GM21526 (cell line): ENCODE data around the gene MAML1.
"Not testable (repeated sequence)": the region's sequence is repeated elsewhere in the genome, so short reads cannot be mapped to it uniquely, and the experiment has no call there.

Experiments
- ATAC-seq: cut with Tn5 transposase; IDR thresholded peaks from one replicate; pipeline ENCODE4 v1.9.1; 2021; ENCODE audit warnings: moderate library complexity; ENCODE audit not compliant: unreplicated experiment, low FRiP score

The MAML1 gene, protein sequence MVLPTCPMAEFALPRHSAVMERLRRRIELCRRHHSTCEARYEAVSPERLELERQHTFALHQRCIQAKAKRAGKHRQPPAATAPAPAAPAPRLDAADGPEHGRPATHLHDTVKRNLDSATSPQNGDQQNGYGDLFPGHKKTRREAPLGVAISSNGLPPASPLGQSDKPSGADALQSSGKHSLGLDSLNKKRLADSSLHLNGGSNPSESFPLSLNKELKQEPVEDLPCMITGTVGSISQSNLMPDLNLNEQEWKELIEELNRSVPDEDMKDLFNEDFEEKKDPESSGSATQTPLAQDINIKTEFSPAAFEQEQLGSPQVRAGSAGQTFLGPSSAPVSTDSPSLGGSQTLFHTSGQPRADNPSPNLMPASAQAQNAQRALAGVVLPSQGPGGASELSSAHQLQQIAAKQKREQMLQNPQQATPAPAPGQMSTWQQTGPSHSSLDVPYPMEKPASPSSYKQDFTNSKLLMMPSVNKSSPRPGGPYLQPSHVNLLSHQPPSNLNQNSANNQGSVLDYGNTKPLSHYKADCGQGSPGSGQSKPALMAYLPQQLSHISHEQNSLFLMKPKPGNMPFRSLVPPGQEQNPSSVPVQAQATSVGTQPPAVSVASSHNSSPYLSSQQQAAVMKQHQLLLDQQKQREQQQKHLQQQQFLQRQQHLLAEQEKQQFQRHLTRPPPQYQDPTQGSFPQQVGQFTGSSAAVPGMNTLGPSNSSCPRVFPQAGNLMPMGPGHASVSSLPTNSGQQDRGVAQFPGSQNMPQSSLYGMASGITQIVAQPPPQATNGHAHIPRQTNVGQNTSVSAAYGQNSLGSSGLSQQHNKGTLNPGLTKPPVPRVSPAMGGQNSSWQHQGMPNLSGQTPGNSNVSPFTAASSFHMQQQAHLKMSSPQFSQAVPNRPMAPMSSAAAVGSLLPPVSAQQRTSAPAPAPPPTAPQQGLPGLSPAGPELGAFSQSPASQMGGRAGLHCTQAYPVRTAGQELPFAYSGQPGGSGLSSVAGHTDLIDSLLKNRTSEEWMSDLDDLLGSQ

DNA sequence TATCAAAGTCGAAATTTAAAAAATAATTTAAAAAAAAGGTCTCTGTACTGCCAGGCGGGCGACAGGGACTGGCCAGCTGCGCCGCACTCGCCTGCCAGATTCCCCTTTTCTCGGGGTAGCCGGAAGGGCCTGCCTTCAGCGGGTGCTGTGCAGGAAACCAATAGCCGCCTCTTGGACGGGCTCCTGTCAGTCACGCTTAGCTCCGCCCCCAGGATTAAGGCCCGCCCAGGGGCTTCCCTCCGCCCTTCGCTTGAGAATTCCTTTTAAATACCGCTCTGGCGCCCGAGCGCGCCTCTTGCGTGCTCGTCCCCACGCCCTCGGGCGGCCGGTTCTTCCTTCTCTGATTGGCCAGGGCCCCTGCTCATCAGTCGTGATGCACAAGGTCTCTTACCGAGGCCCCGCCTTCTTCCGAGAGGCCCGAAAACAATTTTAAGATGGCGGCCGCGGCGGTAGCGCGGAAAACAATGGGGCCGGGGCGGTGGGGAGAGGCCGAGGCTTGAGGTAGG lies at the start of gene MAML1:
Gene MAML1, plus strand, starts transcription at position 411 of the 506 bp plus-strand sequence. CDS start 291 bp downstream, outside the sequence.
- peak; percentile 93 for ATAC-seq

DNA sequence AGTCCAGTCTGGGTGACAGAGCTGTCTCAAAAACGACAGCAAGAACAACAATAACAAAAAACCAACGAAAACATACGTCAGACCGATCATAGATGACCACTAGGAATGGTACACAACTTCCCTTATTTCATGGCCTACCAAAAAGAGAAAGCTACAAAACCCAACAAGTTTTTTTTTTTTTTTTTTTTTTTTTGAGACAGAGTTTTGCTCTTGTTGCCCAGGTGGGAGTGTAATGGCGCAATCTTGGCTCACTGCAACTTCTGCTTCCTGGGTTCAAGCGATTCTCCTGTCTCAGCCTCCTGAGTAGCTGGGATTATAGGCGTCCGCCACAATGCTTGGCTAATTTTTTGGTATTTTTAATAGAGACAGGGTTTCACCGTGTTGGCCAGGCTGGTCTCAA lies 43.4 kb upstream of the MAML1 start:
- ATAC-seq, result not testable (repeated sequence)

DNA sequence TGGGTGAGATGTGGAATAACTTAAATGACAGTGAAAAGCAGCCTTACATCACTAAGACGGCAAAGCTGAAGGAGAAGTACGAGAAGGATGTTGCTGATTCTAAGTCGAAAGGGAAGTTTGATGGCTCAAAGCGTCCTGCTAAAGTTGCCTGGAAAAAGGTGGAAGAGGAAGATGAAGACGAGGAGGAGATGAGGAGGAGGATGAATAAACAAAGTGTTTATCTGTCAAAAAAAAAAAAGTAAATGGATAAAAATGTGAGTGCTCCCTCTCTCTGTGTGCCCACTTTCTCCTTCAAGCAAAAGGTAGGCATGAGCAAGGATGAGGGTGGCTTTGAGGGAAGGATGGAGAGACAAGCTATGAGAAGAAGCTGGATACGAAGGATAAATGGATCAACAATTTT lies 38.1 kb upstream of the MAML1 start:
- ATAC-seq, result no peak

DNA sequence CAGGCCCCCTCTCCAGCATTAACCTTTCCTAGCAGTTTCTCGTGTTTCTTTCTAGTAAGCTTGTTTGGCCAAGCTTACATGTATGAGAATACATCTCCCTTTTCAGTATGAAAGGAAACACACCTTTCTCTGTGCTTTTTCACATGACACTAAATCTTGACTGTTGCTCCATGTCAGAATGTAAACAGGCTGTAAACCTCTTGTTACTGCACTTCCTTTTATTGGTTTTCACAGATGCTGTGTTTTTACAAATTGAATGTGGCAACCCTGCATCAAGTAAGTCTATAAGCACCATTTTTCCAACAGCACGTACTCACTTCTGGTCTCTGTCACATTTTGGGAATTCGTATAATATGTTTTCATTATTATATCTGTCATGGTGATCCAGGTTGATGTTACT lies 36.0 kb upstream of the MAML1 start:
- no peak for ATAC-seq

DNA sequence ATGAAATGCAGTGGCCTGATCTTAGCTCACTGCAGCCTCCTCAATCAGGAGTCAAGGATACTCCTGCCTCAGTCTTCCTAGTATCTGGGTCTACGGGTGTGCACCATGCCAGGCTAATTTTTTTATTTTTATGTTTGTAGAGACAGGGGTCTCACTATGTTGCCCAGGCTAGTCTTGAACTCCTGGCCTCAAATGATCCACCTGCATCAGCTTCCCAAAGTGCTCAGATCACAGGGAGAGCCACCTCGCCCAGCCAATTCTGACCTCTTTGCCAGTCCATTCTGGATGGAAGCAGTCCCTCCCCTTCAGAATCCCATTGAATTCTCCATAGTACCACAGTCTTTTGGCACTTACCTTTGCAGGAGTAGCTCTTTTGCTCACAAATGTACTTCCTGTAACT lies 35.5 kb upstream of the MAML1 start:
- no peak for ATAC-seq

DNA sequence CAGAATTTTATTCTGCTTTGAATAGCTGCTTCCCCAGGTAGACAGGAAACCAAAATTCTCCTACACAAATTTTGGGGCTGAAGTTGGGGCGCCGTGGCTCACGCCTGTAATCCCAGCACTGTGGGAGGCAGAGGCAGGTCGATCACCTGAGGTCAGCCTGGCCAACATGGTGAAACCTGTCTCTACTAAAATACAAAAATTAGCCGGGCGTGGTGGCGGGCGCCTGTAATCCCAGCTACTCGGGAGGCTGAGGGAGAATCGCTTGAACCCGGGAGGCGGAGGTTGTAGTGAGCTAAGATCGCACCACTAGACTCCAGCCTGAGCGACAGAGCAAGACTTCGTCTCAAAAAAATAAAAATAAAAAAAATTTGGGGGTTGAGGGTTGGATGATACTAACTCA lies 35.1 kb upstream of the MAML1 start:
- not testable (repeated sequence) for ATAC-seq

DNA sequence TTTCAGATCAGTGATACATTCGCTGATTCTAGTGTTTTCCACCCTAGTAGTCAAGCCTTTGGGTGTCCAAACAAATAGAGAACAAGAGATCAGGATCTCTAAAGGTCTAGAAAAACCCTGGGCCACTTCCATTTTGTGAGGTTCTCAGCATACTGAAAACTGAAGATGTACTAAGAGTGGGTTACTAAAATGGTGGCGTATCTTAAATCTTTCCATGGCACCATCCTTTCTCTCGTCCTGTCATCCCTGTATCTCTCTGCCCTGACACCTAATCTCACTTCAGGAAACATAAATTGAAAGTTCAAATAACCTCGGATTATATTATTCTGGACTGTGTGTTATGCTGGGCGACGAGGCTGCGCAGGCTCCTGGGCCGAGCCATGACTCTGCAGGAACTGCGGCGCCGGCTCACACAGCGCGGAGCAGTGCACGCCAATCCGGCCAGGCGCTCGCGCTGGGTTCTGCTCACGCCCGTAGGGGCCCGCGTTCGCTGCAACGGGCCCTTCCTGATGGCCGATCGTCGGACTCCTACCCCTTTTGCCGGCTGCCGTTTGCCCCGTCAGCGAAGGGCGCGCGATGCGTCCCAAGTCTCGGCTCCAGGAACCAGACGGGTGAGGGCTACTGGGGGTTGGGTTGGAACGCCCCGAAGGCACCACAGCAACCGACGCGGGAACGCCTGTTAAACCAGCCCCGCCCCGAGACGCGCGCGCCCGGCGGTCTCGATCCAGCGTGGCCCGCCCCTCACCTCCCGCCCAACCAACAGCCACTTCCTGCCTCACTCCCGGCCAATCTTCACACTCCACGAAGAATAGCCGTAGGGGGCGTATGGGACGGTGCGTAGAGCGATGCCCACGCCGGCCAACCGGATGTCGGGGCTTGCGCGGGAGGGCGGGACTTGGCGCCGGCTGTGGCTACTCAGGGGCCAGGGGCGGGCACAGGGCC lies 34.4 kb upstream of the MAML1 start:
- peak; percentile 85 for ATAC-seq

DNA sequence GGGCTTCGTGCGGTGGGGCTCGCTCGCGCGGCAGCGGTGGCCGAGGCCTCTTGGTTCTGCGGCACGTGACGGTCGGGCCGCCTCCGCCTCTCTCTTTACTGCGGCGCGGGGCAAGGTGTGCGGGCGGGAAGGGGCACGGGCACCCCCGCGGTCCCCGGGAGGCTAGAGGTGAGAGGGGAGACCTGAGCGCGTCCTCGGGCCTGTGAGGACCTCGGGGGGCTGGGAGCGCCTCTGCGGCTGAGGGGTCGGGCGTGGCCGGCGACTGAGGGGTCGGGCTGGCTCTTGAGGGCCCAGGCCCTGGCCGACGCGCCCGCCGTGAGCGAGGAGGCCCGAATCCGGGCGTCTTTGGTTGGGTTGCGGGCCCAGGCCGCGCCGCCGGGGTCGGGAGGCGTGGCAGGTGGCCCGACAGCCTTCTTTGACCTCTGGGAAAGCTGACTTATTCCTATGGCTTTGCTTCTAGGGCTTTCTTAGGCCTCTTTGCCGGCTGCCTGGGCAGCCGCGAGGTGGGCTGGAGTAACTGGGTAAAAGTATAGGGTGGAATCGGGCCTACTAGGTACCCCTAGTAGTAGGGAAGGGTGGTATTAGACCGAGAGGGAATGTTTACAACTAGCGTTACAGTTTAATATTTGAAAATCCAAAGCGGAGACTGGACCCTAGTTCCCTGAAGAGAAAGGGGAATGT lies 33.5 kb upstream of the MAML1 start, which contains the start of gene CANX:
Gene CANX, plus strand, starts transcription at position 33 of the 681 bp plus-strand sequence. CDS start 6,715 bp downstream, outside the sequence.
- ATAC-seq, result peak; percentile 1

DNA sequence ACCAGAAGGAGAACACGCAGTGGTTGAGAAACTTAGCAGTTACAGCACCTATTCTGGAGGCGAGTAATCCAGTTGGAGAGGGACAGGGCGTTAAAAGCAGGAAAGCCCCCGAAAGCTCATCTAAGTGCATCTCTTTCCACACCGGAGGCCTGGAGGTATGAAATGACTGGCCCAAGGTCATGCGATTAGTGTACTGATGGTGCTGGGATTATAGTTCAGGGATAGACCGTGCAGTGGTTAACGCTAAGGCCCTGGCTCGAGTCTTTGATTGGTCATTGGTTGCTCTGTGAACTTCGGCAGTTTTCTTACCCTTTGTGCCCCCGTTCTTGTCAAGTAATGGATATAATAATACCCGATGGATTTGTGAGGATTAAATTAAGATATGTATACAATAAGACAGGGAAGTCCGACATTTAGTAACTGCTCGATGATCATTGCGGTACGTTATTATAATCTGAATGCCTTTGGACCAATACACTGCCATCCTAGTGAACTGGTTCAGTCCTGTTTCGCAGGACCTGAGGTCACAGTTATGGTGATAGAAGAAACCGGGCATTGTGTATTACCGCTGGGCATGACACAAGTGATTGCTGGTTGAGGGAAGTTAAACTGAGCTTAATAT lies 32.9 kb upstream of the MAML1 start:
- ATAC-seq, result no peak

DNA sequence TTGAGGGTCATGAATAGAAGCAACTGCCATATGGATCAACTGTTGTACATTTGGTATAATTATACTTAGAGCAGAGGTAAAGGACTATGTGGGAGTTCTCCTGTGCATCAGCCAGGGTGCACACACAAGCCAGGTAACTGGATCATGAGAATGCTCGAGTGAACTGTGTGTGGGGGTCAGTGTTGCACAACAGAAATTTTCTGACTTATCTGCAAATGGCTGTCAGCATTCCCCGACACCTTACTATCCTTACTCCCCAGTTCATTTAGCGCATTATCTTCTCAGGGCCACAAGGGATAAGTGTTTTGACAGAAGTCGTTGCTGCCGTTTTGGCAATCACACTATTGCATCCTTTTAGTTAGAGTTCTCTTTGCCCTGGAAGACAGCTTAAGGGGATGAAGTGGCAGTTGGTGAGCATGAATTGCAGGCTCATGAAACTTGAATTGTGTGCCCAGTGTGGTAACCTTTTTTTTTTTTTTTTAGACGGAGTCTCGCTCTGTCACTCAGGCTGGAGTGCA lies 32.2 kb upstream of the MAML1 start:
- ATAC-seq, result no peak

DNA sequence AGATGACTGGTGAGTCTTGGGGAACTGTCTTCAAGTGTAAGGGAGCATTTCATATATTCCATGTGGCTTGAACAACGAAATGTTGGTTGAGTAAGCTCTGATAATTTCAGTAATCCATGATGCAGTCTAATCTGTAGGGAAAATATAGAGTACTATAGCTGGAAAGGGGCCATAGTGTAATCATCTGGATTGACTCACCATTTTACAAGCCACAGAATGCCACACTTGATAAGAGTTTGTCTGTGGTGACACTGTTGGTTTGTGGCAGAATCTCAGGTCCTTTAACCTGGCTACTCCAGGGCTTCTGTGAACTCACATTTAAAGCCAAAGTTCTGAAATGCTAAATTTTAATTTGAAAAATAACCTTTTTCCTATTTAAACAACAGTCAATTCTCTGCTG lies 16.3 kb upstream of the MAML1 start:
- ATAC-seq, result no peak

DNA sequence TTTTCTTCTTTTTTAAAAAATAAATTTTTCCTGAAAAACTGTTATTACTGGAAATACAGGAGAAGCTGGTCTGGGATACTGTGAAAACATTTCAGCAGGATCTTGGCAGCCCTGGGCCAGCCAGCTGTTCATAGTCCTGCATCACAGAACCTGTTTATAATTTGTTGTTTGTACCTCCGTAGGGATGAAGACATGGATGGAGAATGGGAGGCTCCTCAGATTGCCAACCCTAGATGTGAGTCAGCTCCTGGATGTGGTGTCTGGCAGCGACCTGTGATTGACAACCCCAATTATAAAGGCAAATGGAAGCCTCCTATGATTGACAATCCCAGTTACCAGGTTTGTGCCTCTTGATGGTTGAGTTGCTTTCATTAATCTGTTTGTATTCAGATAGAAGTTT lies 12.4 kb upstream of the MAML1 start:
- no peak for ATAC-seq

DNA sequence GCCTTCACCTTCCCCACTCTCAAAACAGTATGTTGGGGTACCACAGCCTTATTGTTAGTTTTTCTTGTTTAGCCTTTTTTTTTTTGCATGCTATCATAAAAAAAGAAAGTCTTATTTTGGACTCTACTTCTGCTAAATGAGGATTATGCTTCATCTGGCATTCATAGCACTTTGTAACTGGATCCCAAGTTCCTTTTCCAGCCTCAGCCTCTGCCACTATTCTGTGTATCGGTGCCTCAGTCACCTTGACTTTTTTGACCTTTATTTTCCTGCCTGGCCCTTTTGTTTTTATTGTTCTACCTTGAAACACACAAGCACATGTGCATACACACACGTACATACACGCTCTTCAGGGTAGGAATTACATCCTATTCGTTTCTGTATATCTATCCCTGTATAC lies 8.5 kb upstream of the MAML1 start:
- ATAC-seq, result no peak

DNA sequence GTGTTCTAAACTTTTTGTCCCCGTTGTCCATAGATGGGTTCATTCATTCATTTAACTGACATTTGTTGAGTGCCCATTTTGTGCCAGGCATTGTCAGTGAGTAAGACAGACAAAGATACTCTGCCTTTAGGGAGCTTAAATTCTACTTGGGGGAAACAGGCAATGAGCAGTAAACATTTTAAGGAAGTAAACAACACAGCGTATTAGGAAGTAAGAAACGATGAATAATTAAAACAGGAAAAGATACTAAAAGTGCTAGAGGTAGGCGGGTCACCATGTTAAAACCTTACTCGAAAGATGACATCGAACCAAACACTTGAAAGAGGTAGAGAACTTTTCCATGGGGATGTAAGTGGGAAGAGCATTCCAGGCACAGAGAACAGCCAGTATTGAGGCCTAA lies 5.5 kb upstream of the MAML1 start:
- ATAC-seq, result no peak

DNA sequence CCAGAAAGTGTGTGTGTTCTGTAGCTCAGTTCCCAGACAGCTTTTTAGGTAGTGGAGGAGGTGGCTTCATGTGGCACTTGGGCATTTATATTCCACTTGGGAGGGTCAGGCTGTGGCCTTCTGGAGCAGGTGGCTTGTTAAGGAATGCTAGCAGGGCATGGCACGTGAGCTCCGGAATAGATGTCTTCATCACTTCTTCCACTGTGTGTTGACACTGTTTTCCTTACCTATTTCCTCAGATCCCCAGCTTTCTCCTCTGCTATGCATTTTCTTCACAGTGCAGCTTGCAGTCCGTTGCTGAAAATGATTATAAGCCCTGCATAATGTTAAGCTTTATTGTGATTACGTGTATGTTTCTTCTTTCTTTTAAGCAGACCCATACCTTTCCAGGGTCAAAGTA lies 3.3 kb upstream of the MAML1 start:
- ATAC-seq, result no peak

DNA sequence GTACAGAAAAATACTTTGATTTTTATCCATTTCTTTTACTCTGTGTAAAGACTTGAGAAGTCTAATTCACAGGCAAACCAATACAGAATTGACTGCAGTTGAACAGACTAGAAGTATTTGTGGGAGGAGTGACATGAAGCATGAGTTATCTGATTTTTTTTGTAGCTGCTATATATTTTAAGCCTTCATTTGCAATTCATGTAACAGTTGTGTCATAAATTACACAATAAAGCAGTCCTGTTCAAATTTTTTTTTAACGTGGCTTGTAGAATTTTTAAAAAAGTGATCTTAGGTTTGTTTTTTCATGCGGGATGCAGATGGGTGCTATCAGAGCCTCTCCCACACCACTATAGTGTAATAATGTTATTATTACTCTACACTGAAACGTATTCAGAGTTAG lies 2.9 kb upstream of the MAML1 start:
- no peak for ATAC-seq

DNA sequence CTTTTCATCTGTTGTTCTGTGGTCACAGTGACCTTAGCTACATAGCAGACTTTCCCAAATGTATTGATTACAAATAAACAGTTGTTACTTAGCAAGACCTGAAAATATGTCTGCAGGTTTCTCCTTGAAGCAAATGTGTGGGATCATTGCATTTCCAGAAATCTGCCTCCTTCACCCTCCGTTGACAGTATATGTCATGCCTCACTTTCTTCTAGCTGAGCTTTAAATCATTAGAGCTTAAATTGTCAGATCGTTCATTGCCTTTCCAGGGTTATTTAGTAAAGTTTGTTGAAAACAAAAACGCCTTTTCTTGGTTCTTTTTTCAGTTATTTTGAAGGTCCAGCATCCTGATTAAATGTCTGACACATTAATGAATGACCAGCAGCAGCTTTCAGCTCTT lies 2.3 kb upstream of the MAML1 start:
- no peak for ATAC-seq

DNA sequence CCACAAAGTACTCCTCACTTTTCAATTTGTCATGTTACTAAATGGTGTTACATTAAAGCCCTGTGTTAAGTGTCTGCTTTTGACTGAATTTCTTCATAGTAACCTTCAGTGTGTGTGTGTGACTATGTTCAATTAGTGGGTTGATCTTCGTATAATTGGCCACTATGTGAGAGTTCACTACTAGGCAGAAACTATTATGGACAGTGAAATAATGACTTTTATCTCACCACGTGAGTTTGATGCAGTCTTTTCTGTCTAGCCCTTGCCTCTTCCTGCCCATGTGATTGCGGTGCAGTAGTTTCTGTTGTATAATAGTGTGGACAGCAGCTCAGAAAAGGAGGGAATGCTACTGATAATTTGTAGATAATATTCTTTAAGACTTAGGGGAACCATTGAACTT lies 1.8 kb upstream of the MAML1 start:
- no peak for ATAC-seq
